ENCODE data around the gene PBXIP1. TPM values are rescaled to one million over a fixed set of nuclear protein-coding genes. Genes with fewer than 3 reads are reported as not detected.

PBXIP1 gene
- polyA plus RNA-seq, 3 donors, result 23.1 to 31.7 (median 24.0) TPM

DNA sequence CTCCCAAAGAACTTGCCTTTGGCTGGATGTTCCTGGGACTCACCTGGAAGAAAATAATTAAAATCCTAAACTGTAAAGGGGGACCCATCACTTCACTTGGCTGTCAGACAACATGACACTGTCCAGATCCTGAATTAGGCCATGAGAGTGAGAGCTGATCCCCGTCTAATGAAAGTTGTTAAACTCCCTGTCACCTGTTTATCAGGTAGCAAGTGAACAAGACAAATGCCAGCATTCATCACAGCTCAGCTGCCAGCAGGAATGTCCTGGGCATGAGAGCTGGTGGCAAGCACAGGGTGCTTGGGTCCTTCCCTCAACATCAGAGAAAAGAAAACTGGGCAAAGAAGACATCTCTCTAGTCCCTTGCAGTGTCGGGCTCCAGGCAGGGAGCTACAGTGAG lies 43.1 kb downstream of the PBXIP1 start:
- WGBS (ENCODE audit: insufficient coverage), result 88% methylated on average over 1 of the region's 2 CpGs
- TF ChIP-seq, protein P1, sequence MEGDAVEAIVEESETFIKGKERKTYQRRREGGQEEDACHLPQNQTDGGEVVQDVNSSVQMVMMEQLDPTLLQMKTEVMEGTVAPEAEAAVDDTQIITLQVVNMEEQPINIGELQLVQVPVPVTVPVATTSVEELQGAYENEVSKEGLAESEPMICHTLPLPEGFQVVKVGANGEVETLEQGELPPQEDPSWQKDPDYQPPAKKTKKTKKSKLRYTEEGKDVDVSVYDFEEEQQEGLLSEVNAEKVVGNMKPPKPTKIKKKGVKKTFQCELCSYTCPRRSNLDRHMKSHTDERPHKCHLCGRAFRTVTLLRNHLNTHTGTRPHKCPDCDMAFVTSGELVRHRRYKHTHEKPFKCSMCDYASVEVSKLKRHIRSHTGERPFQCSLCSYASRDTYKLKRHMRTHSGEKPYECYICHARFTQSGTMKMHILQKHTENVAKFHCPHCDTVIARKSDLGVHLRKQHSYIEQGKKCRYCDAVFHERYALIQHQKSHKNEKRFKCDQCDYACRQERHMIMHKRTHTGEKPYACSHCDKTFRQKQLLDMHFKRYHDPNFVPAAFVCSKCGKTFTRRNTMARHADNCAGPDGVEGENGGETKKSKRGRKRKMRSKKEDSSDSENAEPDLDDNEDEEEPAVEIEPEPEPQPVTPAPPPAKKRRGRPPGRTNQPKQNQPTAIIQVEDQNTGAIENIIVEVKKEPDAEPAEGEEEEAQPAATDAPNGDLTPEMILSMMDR (IDR thresholded peaks at IDR 0.05), result no peak

DNA sequence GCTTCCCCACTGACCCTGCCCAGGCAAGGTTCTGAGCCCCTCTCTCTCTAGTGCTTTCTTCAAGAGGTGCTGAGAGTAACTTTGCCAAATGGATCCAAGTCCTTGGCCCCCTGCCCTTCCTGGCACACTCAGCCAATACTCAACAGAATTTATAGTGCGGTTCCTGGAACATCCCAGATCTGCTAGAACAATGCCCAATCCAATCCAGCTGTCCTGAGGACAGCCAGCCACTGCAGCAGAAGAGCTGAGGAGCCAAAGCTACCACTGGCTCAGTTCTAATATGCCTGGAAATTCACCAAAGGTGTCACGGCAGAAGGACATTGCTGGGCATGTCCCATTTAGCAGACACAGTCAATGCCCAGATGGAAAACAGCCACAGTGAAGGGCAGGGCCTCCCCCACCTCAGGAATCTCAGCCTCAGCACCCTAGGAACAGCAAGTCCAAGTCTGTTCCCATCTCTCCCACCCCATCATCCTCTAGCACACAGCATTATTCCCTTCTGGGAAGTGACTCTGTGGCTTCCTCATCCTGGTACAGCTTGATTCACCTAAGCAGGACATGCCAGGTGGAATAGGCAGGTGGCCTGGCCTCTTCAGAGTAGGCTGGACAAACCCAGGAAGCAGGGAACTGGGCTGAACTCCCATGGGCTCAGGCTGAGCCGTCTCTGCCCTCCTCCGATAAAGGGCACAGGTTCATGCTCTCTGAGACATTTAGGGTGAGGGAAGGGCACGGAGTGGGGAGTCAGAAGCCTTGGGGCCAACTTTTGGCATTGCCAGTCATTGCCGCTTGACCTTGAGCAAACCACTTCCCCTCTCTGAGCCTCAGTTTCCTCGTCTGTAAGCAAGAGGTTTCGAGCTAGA lies 44.0 kb downstream of the PBXIP1 start:
- no peaks in the 10 kb centered on the region for H3K4me1 ChIP-seq (ENCODE audit: control insufficient read depth in 1 of 2, insufficient read depth in 2 of 2, low read length in 2 of 2)
- no peak for DNase-seq
- no peaks in the 10 kb centered on the region for H3K27me3 ChIP-seq (ENCODE audit: control insufficient read depth in 2 of 2, insufficient read depth in 2 of 2, low read length in 2 of 2)
- H3K4me2 ChIP-seq (replicated peaks; ENCODE audit: extremely low read depth, low read length, poor library complexity, severe bottlenecking), result no peak overlapping the region
- H4K20me1 ChIP-seq (ENCODE audit: insufficient read depth, low read length), result no peaks in the 10 kb centered on the region
- H3K9me3 ChIP-seq (replicated peaks in 1 of 2; ENCODE audit: control insufficient read depth in 1 of 2, insufficient read depth in 1 of 2, low read length in 2 of 2), result peaks cover 0 to 8% of the 10 kb centered on the region in 2 donors
- no peak overlapping the region for H3K27ac ChIP-seq (ENCODE audit: low read depth in 1 of 2, low read length in 2 of 2)
- TF ChIP-seq, protein P1 (IDR thresholded peaks at IDR 0.05), result no peak
- Mint-ChIP-seq H3K4me1 (no peaks in the 10 kb centered on the region), H3K36me3 (peaks cover 15 to 17% of the 10 kb centered on the region in 2 donors), H3K27me3 (ENCODE audit: low read depth in 3 of 3) (peaks cover 2 to 4% (median 2%) of the 10 kb centered on the region in 3 donors), H3K9me3 (peaks cover 10 to 16% (median 12%) of the 10 kb centered on the region in 7 donors), H3K27ac (no peak overlapping the region), H3K4me3 (no peak overlapping the region)
- no peaks in the 10 kb centered on the region for H3K79me2 ChIP-seq (ENCODE audit: insufficient read depth, low read length)
- H3K9ac ChIP-seq (ENCODE audit: insufficient read depth, low read length, poor library complexity, severe bottlenecking), result no peak overlapping the region
- no peak overlapping the region for H2AFZ ChIP-seq (ENCODE audit: insufficient read depth, low read depth, low read length, poor library complexity, severe bottlenecking)
- intact Hi-C loops (cut with micrococcal nuclease), result no loop called here
- WGBS (ENCODE audit: insufficient coverage), result 96% methylated on average over 4 of the region's 8 CpGs
- peaks cover 0 to 7% of the 10 kb centered on the region in 2 donors for H3K36me3 ChIP-seq (replicated peaks in 1 of 2; ENCODE audit: control insufficient read depth in 1 of 2, insufficient read depth in 2 of 2, low read length in 2 of 2)
- H3K4me3 ChIP-seq (replicated peaks in 1 of 3; ENCODE audit: low read depth in 2 of 3, low read length in 3 of 3), result no peak overlapping the region

More for the DNA sequence above, 43.1 kb downstream of the PBXIP1 start:
- no peaks in the 10 kb centered on the region for H3K4me1 ChIP-seq (ENCODE audit: control insufficient read depth in 1 of 2, insufficient read depth in 2 of 2, low read length in 2 of 2)
- no peak overlapping the region for H3K4me3 ChIP-seq (replicated peaks in 1 of 3; ENCODE audit: low read depth in 2 of 3, low read length in 3 of 3)
- H3K4me3 Mint-ChIP-seq, result no peak overlapping the region
- intact Hi-C loops (cut with micrococcal nuclease), result no loop called here
- H3K27ac ChIP-seq (ENCODE audit: low read depth in 1 of 2, low read length in 2 of 2), result no peak overlapping the region
- H3K9me3 Mint-ChIP-seq, result peaks cover 10 to 16% (median 12%) of the 10 kb centered on the region in 7 donors
- H4K20me1 ChIP-seq (ENCODE audit: insufficient read depth, low read length), result no peaks in the 10 kb centered on the region
- no peak overlapping the region for H3K9ac ChIP-seq (ENCODE audit: insufficient read depth, low read length, poor library complexity, severe bottlenecking)
- no peak overlapping the region for H3K4me2 ChIP-seq (replicated peaks; ENCODE audit: extremely low read depth, low read length, poor library complexity, severe bottlenecking)
- H3K27me3 ChIP-seq (ENCODE audit: control insufficient read depth in 2 of 2, insufficient read depth in 2 of 2, low read length in 2 of 2), result no peaks in the 10 kb centered on the region
- no peaks in the 10 kb centered on the region for H3K79me2 ChIP-seq (ENCODE audit: insufficient read depth, low read length)
- no peak for DNase-seq
- H3K27ac Mint-ChIP-seq, result peak overlapping the region in 1 of 7 donors; percentile 16
- H3K9me3 ChIP-seq (replicated peaks in 1 of 2; ENCODE audit: control insufficient read depth in 1 of 2, insufficient read depth in 1 of 2, low read length in 2 of 2), result peaks cover 0 to 8% of the 10 kb centered on the region in 2 donors
- no peaks in the 10 kb centered on the region for H3K4me1 Mint-ChIP-seq
- peaks cover 19 to 24% of the 10 kb centered on the region in 2 donors for H3K36me3 Mint-ChIP-seq
- H3K27me3 Mint-ChIP-seq (ENCODE audit: low read depth in 3 of 3), result peaks cover 1 to 4% (median 2%) of the 10 kb centered on the region in 3 donors
- H2AFZ ChIP-seq (ENCODE audit: insufficient read depth, low read depth, low read length, poor library complexity, severe bottlenecking), result no peak overlapping the region
- H3K36me3 ChIP-seq (replicated peaks in 1 of 2; ENCODE audit: control insufficient read depth in 1 of 2, insufficient read depth in 2 of 2, low read length in 2 of 2), result peaks cover 0 to 8% of the 10 kb centered on the region in 2 donors
